Neuron (in vitro differentiated cells): ENCODE data around the gene SPANXN2.
"Not testable (repeated sequence)": the region's sequence is repeated elsewhere in the genome, so short reads cannot be mapped to it uniquely, and the experiment has no call there.

Experiments used
- H2AFZ ChIP-seq: one replicate; pipeline ENCODE4 v1.6.1; 2013; ENCODE audit warnings: low read depth, mild to moderate bottlenecking, inconsistent platforms, low read length, moderate library complexity
- H3K27me3 ChIP-seq: one replicate; pipeline ENCODE4 v1.6.1; 2013; ENCODE audit warnings: low read length; ENCODE audit not compliant: insufficient read depth
- H3K36me3 ChIP-seq: one replicate; pipeline ENCODE4 v1.6.1; 2013; ENCODE audit warnings: low read length; ENCODE audit not compliant: insufficient read depth
- H3K4me1 ChIP-seq: one replicate; pipeline ENCODE4 v1.6.1; 2013; ENCODE audit warnings: low read length; ENCODE audit not compliant: insufficient read depth
- H3K4me3 ChIP-seq: 2 replicates; pipeline ENCODE4 v1.5.1; 2013; ENCODE audit warnings: mild to moderate bottlenecking, low read length, moderate library complexity
- H3K9me3 ChIP-seq: one replicate; pipeline ENCODE4 v1.6.1; 2013; ENCODE audit warnings: low read length

SPANXN2 gene, protein sequence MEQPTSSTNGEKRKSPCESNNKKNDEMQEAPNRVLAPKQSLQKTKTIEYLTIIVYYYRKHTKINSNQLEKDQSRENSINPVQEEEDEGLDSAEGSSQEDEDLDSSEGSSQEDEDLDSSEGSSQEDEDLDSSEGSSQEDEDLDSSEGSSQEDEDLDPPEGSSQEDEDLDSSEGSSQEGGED

DNA sequence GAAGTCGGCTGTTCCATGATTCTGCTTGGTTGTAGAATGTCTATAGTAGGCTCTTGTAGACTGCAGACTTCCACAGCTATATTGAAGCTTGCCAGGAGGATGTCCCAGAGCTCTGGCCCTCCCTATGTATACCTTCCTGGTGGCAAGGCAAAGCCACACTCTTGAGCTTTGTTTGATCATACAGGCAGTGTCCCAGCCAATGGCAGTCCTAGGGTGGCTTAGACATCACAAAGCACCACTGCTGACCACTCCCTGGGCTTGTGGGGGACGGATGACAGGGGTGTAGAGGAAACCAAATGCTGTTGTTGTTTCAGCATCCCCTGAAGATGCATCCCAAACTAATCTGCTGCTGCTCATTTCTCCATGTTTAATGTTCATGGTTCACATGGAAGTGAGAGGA is at the start of gene SPANXN2:
SPANXN2 (minus strand) TSS at position 101 of the 400 bp plus-strand sequence; CDS start at position 17, 84 bp downstream.
- not testable (repeated sequence) for H3K27me3 ChIP-seq, H2AFZ ChIP-seq, H3K4me1 ChIP-seq, H3K4me3 ChIP-seq, H3K36me3 ChIP-seq, H3K9me3 ChIP-seq

GRCh38 chrX:143768976-143769375 is 48.4 kb upstream of the SPANXN2 start:
- Histone ChIP-seq H3K27me3 (no peaks in the 10 kb centered on the region), H3K36me3 (no peaks in the 10 kb centered on the region), H2AFZ (no peak overlapping the region), H3K9me3 (no peaks in the 10 kb centered on the region), H3K4me3 (no peak overlapping the region), H3K4me1 (no peaks in the 10 kb centered on the region)

GRCh38 chrX:143767789-143768188 is 47.2 kb upstream of the SPANXN2 start:
- H3K27me3 ChIP-seq, H3K36me3 ChIP-seq, H3K9me3 ChIP-seq, H3K4me3 ChIP-seq, H3K4me1 ChIP-seq, H2AFZ ChIP-seq: not testable (repeated sequence)

DNA sequence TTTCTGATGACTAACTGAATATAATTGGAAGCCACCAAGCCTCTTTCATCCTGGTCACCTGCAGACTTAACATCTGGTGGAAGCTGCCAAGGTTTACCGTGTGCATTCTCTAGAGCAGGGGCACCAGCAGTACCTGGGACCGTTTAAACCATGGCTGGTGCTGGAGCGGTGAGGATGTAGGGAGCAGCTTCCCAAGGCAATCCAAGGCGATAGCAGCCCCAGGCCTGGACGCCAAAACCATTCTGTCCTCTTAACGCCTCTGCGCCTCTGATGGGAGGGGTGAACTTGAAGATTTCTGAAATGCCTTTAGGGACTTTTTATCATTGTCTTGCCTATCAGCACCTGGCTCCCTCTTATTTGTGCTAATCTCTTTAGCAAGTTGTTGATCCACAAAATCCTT is 37.3 kb upstream of the SPANXN2 start:
- Histone ChIP-seq H3K27me3 (no peaks in the 10 kb centered on the region), H3K9me3 (no peaks in the 10 kb centered on the region), H3K4me1 (no peaks in the 10 kb centered on the region), H3K4me3 (peak overlapping the region; percentile 65), H2AFZ (peak overlapping the region; percentile 44), H3K36me3 (no peaks in the 10 kb centered on the region)

GRCh38 chrX:143757375-143757774 is 36.8 kb upstream of the SPANXN2 start:
- Histone ChIP-seq H3K27me3 (no peaks in the 10 kb centered on the region), H3K4me3 (peak overlapping the region; percentile 65), H3K36me3 (no peaks in the 10 kb centered on the region), H2AFZ (peak overlapping the region; percentile 44), H3K4me1 (no peaks in the 10 kb centered on the region), H3K9me3 (no peaks in the 10 kb centered on the region)

- no peak overlapping the region for H2AFZ ChIP-seq
- no peaks in the 10 kb centered on the region for H3K27me3 ChIP-seq
- no peaks in the 10 kb centered on the region for H3K4me1 ChIP-seq
- H3K9me3 ChIP-seq: no peaks in the 10 kb centered on the region
- no peaks in the 10 kb centered on the region for H3K36me3 ChIP-seq
- H3K4me3 ChIP-seq: no peak overlapping the region
These were observed 33.6 kb upstream of the SPANXN2 start for GRCh38 chrX:143754183-143754582.

DNA sequence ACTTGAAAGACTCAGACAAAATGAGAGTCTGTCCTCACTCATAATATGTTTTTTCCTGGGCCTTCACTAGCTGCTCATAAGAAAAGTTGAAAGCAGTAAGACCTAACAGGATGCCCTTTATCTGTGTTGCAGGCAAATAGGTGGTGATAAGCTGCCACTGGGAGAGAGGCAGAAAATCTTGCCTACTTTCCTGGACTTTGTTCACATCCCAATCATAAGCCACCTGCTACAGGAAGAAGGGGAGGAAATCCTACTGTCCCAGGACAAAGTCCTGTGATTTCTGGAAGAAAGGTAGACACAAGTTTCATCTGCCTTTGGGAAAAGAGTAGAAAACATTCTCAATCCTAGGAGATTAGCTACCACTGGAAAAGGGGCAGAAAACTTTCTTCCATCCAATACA is 13.3 kb upstream of the SPANXN2 start:
- Histone ChIP-seq H2AFZ (no peak overlapping the region), H3K4me1 (no peaks in the 10 kb centered on the region), H3K9me3 (no peaks in the 10 kb centered on the region), H3K27me3 (no peaks in the 10 kb centered on the region), H3K4me3 (no peak overlapping the region), H3K36me3 (no peaks in the 10 kb centered on the region)

DNA sequence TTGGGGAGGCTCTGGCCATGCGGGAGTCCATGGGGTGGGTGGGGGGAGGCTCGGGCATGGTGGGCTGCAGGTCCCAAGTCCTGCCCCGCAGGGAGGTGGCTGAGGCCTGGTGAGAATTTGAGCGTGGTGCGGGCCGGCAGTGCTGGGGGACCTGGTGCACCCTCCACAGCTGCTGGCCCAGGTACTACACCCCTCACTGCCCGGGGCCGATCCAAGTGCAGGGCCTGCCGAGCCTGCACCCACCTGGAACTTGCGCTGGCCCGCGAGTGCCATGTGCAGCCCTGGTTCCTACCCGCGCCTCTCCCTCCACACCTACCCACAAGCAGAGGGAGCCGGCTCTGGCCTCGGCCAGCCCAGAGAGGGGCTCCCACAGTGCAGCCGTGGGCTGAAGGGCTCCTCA is 5.7 kb upstream of the SPANXN2 start:
- Histone ChIP-seq H3K36me3 (no peaks in the 10 kb centered on the region), H3K4me1 (no peaks in the 10 kb centered on the region), H3K9me3 (no peaks in the 10 kb centered on the region), H3K4me3 (no peak overlapping the region), H3K27me3 (no peaks in the 10 kb centered on the region), H2AFZ (no peak overlapping the region)

DNA sequence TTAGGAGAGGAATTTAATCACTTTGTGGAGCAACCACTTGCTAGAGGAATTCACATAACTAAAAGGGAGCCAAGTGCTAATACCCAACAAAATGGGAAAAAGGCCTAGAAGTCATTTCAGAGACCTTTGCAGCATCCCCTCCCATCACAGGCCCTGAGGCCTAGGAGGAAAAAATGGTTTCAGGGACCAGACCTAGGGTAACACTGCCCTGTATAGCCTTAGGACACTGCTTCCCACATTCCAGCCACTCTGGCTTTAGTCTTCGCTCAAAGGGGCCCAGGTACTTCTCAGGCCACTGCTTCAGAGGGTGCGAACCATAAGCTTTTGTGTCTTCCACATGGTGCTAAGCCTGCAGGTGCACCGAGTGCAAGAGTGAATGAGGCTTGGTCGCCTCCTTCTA is 19.1 kb downstream of the SPANXN2 start:
- Histone ChIP-seq H3K27me3 (no peaks in the 10 kb centered on the region), H3K9me3 (no peaks in the 10 kb centered on the region), H3K4me3 (no peak overlapping the region), H3K4me1 (no peaks in the 10 kb centered on the region), H2AFZ (no peak overlapping the region), H3K36me3 (no peaks in the 10 kb centered on the region)

DNA sequence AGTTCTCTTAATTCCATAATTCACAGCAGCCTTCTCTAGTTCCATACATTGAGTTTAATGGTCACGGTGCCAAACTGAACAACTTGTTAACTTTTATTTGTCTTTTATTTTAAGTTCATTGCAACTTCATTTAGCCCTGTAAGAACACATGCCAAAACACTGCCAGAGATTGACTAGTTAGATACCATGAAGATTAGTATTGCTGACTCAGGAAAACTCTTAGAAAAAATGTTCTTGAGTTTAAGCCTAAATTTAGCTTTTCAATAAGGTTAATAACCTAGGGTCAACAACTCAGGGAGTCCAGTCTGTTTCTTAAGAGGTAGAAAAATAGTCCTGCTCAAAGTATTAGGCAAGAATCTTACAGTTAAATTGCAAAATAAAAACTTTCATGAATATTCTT is 25.7 kb downstream of the SPANXN2 start:
- Histone ChIP-seq H2AFZ (no peak overlapping the region), H3K9me3 (no peaks in the 10 kb centered on the region), H3K4me3 (no peak overlapping the region), H3K27me3 (no peaks in the 10 kb centered on the region), H3K4me1 (no peaks in the 10 kb centered on the region), H3K36me3 (no peaks in the 10 kb centered on the region)

DNA sequence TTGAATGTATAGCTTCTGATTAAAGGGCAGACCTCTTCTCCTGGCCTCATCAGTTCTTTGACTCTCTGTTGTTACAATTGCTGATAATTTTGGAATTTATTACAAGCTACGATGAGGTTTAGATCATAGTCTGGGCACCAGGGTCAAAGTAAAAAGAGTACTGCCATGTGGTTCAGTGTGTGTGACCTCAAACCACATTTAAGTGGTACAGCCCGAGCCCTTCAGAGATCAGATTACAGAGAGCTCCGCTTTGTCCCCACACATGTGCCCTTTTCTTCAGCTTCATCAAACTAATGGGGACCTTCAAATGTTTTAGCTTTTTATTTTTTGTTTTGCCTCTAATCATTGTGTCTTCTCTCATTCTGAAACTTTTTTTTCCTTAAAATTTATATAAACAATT is 37.1 kb downstream of the SPANXN2 start:
- H3K9me3 ChIP-seq: no peaks in the 10 kb centered on the region
- H3K36me3 ChIP-seq: no peaks in the 10 kb centered on the region
- no peaks in the 10 kb centered on the region for H3K4me1 ChIP-seq
- no peak overlapping the region for H3K4me3 ChIP-seq
- peaks cover 4% of the 10 kb centered on the region for H3K27me3 ChIP-seq
- H2AFZ ChIP-seq: no peak overlapping the region

GRCh38 chrX:143674926-143675325 is 45.6 kb downstream of the SPANXN2 start:
- Histone ChIP-seq H3K36me3 (no peaks in the 10 kb centered on the region), H3K27me3 (peaks cover 3% of the 10 kb centered on the region), H3K4me3 (no peak overlapping the region), H2AFZ (no peak overlapping the region), H3K9me3 (no peaks in the 10 kb centered on the region), H3K4me1 (no peaks in the 10 kb centered on the region)

DNA sequence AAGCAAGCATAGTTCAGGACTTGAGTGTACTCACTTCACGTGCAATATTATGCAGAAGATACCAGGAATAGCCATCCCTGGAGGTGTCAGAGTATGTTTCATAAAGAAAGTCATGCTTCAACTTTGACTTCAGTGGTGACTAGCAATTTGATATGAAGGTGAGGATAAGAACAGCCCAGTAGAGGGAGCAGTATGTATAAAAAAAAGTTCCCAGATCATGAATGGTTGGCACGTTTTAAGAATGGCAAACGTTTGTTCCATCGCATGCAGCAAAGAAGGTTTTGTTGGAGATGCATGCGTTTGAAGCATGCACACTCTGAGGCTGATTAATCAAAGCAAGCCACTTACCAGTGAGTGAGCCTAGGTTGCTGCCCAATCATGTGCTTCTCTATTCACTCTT is 51.2 kb downstream of the SPANXN2 start:
- Histone ChIP-seq H3K4me3 (no peak overlapping the region), H3K36me3 (no peaks in the 10 kb centered on the region), H2AFZ (no peak overlapping the region), H3K27me3 (peaks cover 1% of the 10 kb centered on the region), H3K4me1 (no peaks in the 10 kb centered on the region), H3K9me3 (no peaks in the 10 kb centered on the region)

GRCh38 chrX:143664302-143664701 is 56.2 kb downstream of the SPANXN2 start:
- Histone ChIP-seq H3K9me3 (no peaks in the 10 kb centered on the region), H3K4me1 (no peaks in the 10 kb centered on the region), H3K27me3 (no peaks in the 10 kb centered on the region), H3K36me3 (no peaks in the 10 kb centered on the region), H3K4me3 (no peak overlapping the region), H2AFZ (no peak overlapping the region)
